HG03025 (cell line): Measurements from ENCODE around the gene NOP10.

Source experiments
- ATAC-seq: cut with Tn5 transposase; IDR thresholded peaks from one replicate; pipeline ENCODE4 v1.9.1; 2021; ENCODE audit warnings: mild to moderate bottlenecking, moderate library complexity; ENCODE audit not compliant: unreplicated experiment, low FRiP score

NOP10 gene

DNA sequence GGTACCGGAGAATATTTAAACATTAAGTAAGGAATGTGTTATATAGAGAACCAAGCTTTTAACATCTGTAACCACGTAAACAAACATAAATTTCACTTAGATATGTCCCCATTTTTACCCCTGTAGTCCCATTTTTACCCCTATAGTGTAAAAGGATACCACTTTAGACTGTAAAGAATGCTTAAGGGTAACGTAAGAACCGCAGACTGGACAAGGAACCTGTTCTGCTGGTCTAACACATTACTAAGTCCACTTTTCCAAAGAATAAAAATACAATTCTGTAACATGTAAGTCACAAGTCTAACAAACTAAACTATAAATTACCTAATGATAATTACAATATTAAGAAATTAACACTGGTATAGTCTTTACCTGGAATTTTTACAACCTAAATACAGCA, 8.3 kb downstream of the NOP10 start:
- no peak for ATAC-seq

DNA sequence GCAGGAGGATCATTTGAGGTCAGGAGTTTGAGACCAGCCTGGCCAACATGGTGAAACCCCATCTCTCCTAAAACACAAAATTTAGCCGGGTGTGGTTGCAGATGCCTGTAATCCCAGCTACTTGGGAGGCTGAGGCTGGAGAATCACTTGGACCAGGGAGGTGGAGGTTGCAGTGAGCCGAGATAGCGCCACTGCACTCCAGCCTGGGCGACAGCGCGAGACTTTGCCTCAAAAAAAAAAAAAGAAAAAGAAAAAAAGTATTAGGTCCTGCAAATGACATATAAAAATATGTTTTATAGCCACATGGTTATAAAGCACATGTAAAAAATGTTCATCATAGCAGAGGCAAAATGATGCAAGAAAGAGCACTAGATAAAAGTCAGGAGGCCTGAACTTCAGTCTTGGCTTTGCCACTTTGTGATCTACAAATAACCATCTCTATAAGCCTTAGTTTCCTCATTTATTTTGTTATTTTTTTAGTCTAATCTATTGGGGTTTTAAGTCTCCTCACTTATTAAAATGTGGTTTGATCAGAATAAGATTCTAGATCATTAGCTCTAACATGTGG, 10.3 kb downstream of the NOP10 start:
- no peak for ATAC-seq

DNA sequence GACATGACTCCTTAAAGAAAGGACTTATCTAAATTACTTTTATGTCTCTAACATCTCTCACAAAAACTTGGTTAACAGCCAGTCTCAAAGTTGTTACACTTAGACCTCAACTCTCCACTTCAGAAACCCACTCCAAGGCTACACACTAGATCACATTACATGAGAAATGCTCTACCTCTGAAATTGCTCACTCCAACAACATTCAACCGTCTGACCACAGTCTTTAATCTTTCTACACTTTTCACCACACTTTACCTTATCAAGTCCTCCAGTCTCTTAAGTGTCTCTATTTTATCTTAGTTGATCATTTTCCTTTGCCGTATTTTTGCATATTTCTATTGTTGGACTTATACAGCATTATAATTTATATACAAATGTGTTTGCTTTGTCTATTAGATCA, 11.1 kb downstream of the NOP10 start:
- no peak for ATAC-seq

- ATAC-seq = no peak
These were observed 12.7 kb downstream of the NOP10 start for GRCh38 chr15:34330279-34330678.

DNA sequence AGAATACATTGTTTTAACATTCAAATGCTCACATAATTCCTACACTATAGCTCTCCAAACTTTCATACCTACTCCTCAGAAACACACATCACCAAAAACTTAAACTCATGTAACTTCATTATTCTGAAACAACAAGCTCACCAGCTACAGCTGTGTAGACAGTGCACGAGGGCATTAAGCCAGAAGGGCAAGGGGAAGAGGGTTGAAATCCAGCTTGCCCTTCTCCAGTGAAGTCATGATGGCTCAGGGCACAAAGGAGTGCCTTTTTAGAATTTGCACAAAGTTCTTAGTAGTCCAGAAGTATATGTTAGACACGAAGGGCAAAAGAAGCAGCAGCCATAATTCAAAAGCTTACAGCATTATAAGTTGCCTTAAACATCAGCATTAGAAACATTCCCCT, 13.9 kb downstream of the NOP10 start:
- no peak for ATAC-seq

- ATAC-seq = no peak
These were observed 15.0 kb downstream of the NOP10 start for GRCh38 chr15:34327906-34328305.

GRCh38 chr15:34325368-34325767, 17.6 kb downstream of the NOP10 start:
- no peak for ATAC-seq

- no peak for ATAC-seq
These were observed 18.0 kb downstream of the NOP10 start for GRCh38 chr15:34324933-34325332.

DNA sequence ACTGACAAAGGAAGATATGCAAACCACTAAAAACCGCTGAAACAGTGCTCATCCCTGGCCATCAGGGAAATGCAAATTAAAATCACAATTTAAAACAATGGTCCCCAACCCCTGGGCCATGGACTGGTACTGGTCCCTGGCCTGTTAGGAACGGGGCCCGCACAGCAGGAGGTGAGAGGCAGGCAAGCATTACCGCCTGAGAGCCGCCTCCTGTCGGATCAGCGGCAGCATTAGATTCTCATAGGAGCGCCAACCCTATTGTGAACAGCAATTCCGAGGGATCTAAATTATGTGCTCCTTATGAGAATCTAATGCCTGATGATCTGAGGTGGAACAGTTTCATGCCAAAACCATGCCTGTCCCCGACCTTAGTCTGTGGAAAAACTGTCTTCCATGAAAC, 19.7 kb downstream of the NOP10 start:
- no peak for ATAC-seq

DNA sequence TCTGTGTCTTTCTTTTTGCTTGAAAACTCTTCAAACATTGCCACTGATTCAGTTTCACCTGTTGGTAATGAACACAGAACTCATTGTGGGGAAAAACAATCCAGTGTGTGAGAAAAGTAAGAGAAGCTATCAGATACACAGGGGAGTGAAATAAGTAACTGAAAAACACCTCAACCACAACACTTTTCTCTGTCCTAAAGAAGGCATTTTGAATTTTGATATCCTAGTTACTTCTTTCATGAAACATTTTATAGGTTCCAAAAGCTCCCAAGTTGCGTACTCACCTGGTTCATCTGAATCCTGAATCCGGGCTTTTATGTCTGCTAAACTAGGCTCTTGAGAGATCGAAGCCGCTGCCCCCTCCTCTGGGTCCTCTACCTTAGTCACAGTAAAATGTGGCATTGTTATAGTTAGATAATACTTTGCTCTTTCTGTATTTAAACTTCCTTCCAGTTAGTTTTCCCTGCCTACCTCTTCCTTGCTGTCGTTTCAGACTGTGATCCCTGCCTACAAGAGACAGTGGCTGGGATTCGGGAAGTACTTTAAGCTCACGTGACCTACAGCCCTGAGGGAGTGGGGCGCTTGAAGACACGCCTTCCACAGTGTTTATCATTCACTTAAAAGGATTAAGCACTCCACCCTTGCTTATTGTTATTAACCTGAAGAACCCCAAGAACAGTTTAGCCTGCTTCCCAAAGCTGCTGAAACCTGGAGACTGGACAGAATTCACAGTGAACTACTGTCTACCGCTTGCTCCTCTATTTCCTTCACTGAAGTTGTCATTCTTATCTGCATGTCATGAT, 24.5 kb downstream of the NOP10 start:
- no peak for ATAC-seq

DNA sequence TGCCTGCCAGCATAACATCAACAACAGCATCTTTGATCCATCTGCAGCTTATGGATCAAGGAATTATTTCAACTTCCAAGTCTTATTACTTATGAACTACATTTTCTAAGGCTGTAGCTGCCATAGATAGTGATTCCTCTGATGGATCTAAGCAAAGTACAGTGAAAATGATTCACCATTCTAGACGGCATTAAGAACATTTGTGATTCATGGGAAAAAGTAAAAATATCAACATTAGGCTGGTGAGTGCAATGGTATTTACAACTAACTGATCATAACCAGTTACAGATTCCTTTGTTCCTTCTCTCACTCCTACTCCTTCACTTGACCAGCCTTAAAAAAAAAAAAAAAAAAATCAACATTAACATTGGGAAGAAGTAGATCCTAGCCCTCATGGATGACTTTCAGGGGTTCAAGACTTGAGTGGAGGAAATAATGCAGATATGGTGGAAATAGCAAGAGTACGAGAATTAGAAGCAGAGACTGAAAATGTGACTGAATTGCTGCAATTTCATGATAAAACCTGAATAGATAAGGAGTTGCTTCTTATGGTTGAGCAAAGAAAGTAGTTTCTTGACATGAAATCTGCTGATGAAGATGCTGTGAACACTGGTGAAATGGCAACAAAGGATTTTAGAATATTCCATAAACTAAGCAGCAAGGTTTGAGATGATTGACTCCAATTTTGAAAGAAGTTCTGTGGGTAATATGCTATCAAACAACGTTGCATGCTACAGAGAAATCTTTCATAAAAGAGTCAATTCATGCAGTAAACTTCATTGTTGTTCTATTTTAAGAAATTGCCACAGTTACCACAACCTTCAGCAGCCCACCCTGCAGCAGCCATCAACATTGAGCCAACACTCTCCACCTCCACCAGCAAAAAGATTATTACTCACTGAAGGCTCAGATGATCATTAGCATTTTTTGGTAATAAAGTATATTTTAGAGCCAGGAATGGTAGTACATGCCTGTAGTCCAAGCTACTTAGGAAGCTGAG, 28.1 kb downstream of the NOP10 start:
- no peak for ATAC-seq

DNA sequence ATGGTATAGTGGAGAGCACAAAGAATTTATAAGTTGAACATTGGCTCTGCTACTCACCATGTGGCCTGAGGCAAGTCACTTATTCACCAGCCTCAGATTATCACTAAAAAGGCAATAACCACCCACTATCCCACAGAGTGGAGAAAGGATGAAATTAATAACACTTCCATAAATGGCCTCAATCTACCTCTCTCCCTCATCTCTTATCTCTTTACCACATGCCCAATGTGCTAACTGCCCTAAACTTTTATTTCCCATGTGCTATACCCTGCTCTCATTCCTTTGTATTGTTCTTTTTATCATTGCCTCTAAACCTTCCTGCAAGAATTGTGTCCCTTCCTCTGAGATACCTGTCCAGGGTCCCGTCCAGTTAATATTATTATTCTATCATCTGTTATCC, 31.4 kb downstream of the NOP10 start:
- ATAC-seq = no peak

DNA sequence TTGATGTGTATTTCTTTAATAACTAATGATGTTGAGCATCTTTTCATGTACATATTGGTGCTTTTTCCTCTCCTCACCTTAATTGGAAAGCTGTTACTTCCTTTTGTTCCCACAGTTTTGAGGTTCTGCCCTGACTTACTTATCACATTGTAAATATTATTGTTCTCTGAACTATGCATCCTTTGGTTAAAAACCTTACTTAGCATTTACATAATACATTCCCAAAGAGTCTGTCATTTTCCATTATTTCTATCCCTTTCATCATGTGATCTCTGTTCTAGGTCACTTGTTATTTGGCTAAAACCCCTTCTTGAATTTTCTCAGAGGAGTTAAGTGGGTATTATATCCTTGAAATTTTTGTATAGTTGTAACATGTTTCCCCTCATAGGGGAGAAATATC, 38.3 kb downstream of the NOP10 start:
- ATAC-seq = no peak

DNA sequence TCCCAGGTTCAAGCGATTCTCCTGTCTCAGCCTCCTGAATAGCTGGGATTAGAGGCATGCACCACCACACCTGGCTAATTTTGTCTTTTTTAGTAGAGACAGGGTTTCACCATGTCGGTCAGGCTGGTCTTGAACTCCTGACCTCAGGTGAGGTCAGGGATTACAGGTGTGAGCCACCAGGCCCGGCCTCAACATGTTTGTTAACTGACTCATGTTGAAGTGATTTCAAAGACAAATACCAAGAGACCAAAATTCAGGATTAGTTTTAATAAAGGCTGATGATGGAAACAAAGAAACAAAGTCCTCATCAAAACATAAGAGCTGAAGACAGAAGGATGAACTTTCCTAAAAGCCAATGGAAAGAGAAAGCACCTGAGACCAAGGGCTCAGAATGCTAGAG, 41.9 kb downstream of the NOP10 start:
- ATAC-seq = no peak

GRCh38 chr15:34297059-34297458, 45.9 kb downstream of the NOP10 start:
- no peak for ATAC-seq

GRCh38 chr15:34292621-34293020, 50.3 kb downstream of the NOP10 start:
- ATAC-seq = no peak
